ENCODE data around the gene SDR42E1.

Gene SDR42E1

GRCh38 chr16:81975637-81976036 is 35.6 kb downstream of the SDR42E1 start:
- ATAC-seq (ENCODE audit: low read depth): no peak
- Histone ChIP-seq H3K36me3 (ENCODE audit: low read depth) (no peaks in the 10 kb centered on the region), H3K27me3 (ENCODE audit: insufficient read depth, poor library complexity, severe bottlenecking) (no peaks in the 10 kb centered on the region), H3K4me1 (ENCODE audit: insufficient read depth, poor library complexity, severe bottlenecking) (no peaks in the 10 kb centered on the region), H3K4me3 (ENCODE audit: severe bottlenecking) (no peak overlapping the region), H3K9me3 (ENCODE audit: severe bottlenecking) (peaks cover 6% of the 10 kb centered on the region), H3K27ac (ENCODE audit: poor library complexity, severe bottlenecking) (no peak overlapping the region)
- no peak for DNase-seq (ENCODE audit: low spot score)
- TF ChIP-seq CTCF (IDR thresholded peaks at IDR 0.05; ENCODE audit: poor library complexity, severe bottlenecking): no peak

GRCh38 chr16:81973737-81974136 is 37.5 kb downstream of the SDR42E1 start:
- ATAC-seq (ENCODE audit: low read depth) (no peak), DNase-seq (ENCODE audit: low spot score) (no peak)
- peaks cover 6% of the 10 kb centered on the region for H3K9me3 ChIP-seq (ENCODE audit: severe bottlenecking)
- H3K4me1 ChIP-seq (ENCODE audit: insufficient read depth, poor library complexity, severe bottlenecking): no peaks in the 10 kb centered on the region
- no peak overlapping the region for H3K27ac ChIP-seq (ENCODE audit: poor library complexity, severe bottlenecking)
- H3K4me3 ChIP-seq (ENCODE audit: severe bottlenecking): no peak overlapping the region
- TF ChIP-seq CTCF (IDR thresholded peaks at IDR 0.05; ENCODE audit: poor library complexity, severe bottlenecking): no peak
- no peaks in the 10 kb centered on the region for H3K27me3 ChIP-seq (ENCODE audit: insufficient read depth, poor library complexity, severe bottlenecking)
- H3K36me3 ChIP-seq (ENCODE audit: low read depth): no peaks in the 10 kb centered on the region

- H3K4me3 ChIP-seq (ENCODE audit: severe bottlenecking): no peak overlapping the region
- TF ChIP-seq CTCF (IDR thresholded peaks at IDR 0.05; ENCODE audit: poor library complexity, severe bottlenecking): no peak
- peaks cover 4% of the 10 kb centered on the region for H3K27me3 ChIP-seq (ENCODE audit: insufficient read depth, poor library complexity, severe bottlenecking)
- H3K36me3 ChIP-seq (ENCODE audit: low read depth): no peaks in the 10 kb centered on the region
- no peak for DNase-seq (ENCODE audit: low spot score)
- H3K9me3 ChIP-seq (ENCODE audit: severe bottlenecking): peaks cover 6% of the 10 kb centered on the region
- H3K4me1 ChIP-seq (ENCODE audit: insufficient read depth, poor library complexity, severe bottlenecking): no peaks in the 10 kb centered on the region
- no peak overlapping the region for H3K27ac ChIP-seq (ENCODE audit: poor library complexity, severe bottlenecking)
- ATAC-seq (ENCODE audit: low read depth): no peak
These were observed 39.4 kb downstream of the SDR42E1 start for GRCh38 chr16:81971853-81972252.

- ATAC-seq (ENCODE audit: low read depth) (no peak), DNase-seq (ENCODE audit: low spot score) (no peak)
- no peak for TF ChIP-seq CTCF (IDR thresholded peaks at IDR 0.05; ENCODE audit: poor library complexity, severe bottlenecking)
- peaks cover 14% of the 10 kb centered on the region for H3K27me3 ChIP-seq (ENCODE audit: insufficient read depth, poor library complexity, severe bottlenecking)
- H3K4me3 ChIP-seq (ENCODE audit: severe bottlenecking): no peak overlapping the region
- peaks cover 6% of the 10 kb centered on the region for H3K9me3 ChIP-seq (ENCODE audit: severe bottlenecking)
- H3K36me3 ChIP-seq (ENCODE audit: low read depth): no peaks in the 10 kb centered on the region
- no peaks in the 10 kb centered on the region for H3K4me1 ChIP-seq (ENCODE audit: insufficient read depth, poor library complexity, severe bottlenecking)
- H3K27ac ChIP-seq (ENCODE audit: poor library complexity, severe bottlenecking): no peak overlapping the region
These were observed 43.9 kb downstream of the SDR42E1 start for GRCh38 chr16:81967358-81967757.

GRCh38 chr16:81964808-81965207 is 46.5 kb downstream of the SDR42E1 start:
- ATAC-seq (ENCODE audit: low read depth) (no peak), DNase-seq (ENCODE audit: low spot score) (no peak)
- H3K4me3 ChIP-seq (ENCODE audit: severe bottlenecking): no peak overlapping the region
- no peak overlapping the region for H3K27ac ChIP-seq (ENCODE audit: poor library complexity, severe bottlenecking)
- H3K36me3 ChIP-seq (ENCODE audit: low read depth): no peaks in the 10 kb centered on the region
- peaks cover 14% of the 10 kb centered on the region for H3K27me3 ChIP-seq (ENCODE audit: insufficient read depth, poor library complexity, severe bottlenecking)
- TF ChIP-seq CTCF (IDR thresholded peaks at IDR 0.05; ENCODE audit: poor library complexity, severe bottlenecking): no peak
- no peaks in the 10 kb centered on the region for H3K4me1 ChIP-seq (ENCODE audit: insufficient read depth, poor library complexity, severe bottlenecking)
- H3K9me3 ChIP-seq (ENCODE audit: severe bottlenecking): no peaks in the 10 kb centered on the region
